ENCODE data around the gene NAA20. TPM values are rescaled to one million over a fixed set of nuclear protein-coding genes. Genes with fewer than 3 reads are reported as not detected.

Gene NAA20
- total and polyA plus RNA-seq, 9 of the 15 experiments (the other 6 are each of a cell fraction or from before 2014, with no cell fraction given) = 51.4 to 361 (median 84.6) TPM

- no peak overlapping the region for H3K4me3 ChIP-seq
- FAIRE-seq (no peak), DNase-seq (ENCODE audit: extremely low read depth in 1 of 4, low spot score in 3 of 4) (no peak), ATAC-seq (no peak)
- intact Hi-C loops (cut with micrococcal nuclease) = no loop called here
- H3K9me3 ChIP-seq (replicated peaks; ENCODE audit: control insufficient read depth, insufficient read depth, low read depth, low read length) = no peaks in the 10 kb centered on the region
- H2AFZ ChIP-seq (ENCODE audit: low read depth, low read length) = no peak overlapping the region
- BruUV-seq (replicated peaks) = no TSS peak
- ChIA-PET POLR2A (interaction anchor here (1.0 kb wide), 1 partner anchor 33 kb away, joined by 3 read pairs; no protein-coding TSS in a partner anchor), CTCF (ENCODE audit: low intra/inter-chr PET ratio) (no interaction called here)
- H3K27ac ChIP-seq (ENCODE audit: extremely low read depth, low read depth, low read length) = no peak overlapping the region
- in situ Hi-C loops (cut with MboI) = no loop called here
- WGBS (ENCODE audit: insufficient coverage, low coverage, missing lambda C conversion rate) = 0% methylated on average over 8 of the region's 8 CpGs
- no peaks in the 10 kb centered on the region for H3K9me1 ChIP-seq (ENCODE audit: control insufficient read depth, insufficient read depth, low read length)
- H3K4me2 ChIP-seq (ENCODE audit: insufficient read depth, low read length) = no peak overlapping the region
- no peak overlapping the region for H3K9ac ChIP-seq (ENCODE audit: insufficient read depth in 1 of 2, low read depth in 2 of 2, low read length in 2 of 2)
- no peaks in the 10 kb centered on the region for H3K36me3 ChIP-seq (ENCODE audit: control insufficient read depth, insufficient read depth, low read length)
- no peaks in the 10 kb centered on the region for H3K4me1 ChIP-seq (replicated peaks in 1 of 2; ENCODE audit: control insufficient read depth in 2 of 2, insufficient read depth in 2 of 2, low read length in 2 of 2)
- peaks cover 3 to 25% of the 10 kb centered on the region in 2 experiments; a peak in 4 of 5 replicates for H3K27me3 ChIP-seq (ENCODE audit: control insufficient read depth in 2 of 2, insufficient read depth in 2 of 2, low read length in 2 of 2)
- no peaks in the 10 kb centered on the region for H4K20me1 ChIP-seq (replicated peaks; ENCODE audit: control insufficient read depth, insufficient read depth, low read length)
- no peaks in the 10 kb centered on the region for H3K79me2 ChIP-seq (ENCODE audit: control insufficient read depth, insufficient read depth, low read length)
- TF ChIP-seq ADNP (tag; IDR thresholded peaks at IDR 0.05) (no peak), ZFPM2 (CRISPR knock-in tag; IDR thresholded peaks at IDR 0.05) (no peak), SIX5 (IDR thresholded peaks at IDR 0.05; ENCODE audit: borderline replicate concordance in 1 of 2, insufficient read depth in 1 of 2, low read depth in 1 of 2, low read length in 2 of 2) (no peak), PHF20 (IDR thresholded peaks at IDR 0.05; ENCODE audit: partially characterized antibody) (no peak), RFX1 (IDR thresholded peaks at IDR 0.05) (no peak), PREB (CRISPR knock-in tag; IDR thresholded peaks at IDR 0.05) (no peak), OTX1 (CRISPR knock-in tag; IDR thresholded peaks at IDR 0.05) (no peak), ELK3 (CRISPR knock-in tag; IDR thresholded peaks at IDR 0.05) (no peak), PATZ1 (CRISPR knock-in tag; IDR thresholded peaks at IDR 0.05; ENCODE audit: borderline replicate concordance) (no peak), SRSF1 (IDR thresholded peaks at IDR 0.05; ENCODE audit: low read depth, low read length) (no peak), RAD21 (CRISPR knock-in tag; conservative IDR thresholded peaks at IDR 0.05 in 1 of 2, IDR thresholded peaks at IDR 0.05 in 1 of 2) (no peak), CBX8 (IDR thresholded peaks at IDR 0.05; ENCODE audit: borderline replicate concordance, extremely low read depth, low read depth, low read length, poor library complexity, severe bottlenecking) (no peak), STAT5B (CRISPR knock-in tag; IDR thresholded peaks at IDR 0.05) (no peak), PKNOX1 (IDR thresholded peaks at IDR 0.05) (no peak), ZNF134 (CRISPR knock-in tag; conservative IDR thresholded peaks at IDR 0.05) (no peak), ZNF717 (CRISPR knock-in tag; IDR thresholded peaks at IDR 0.05) (no peak), HES1 (IDR thresholded peaks at IDR 0.05; ENCODE audit: low read depth) (no peak)
Observed at GRCh38 chr20:19981031-19981451, 36.1 kb upstream of the NAA20 start.

Measured in K562 (cell line).